HuH-7.5 (cell line): ENCODE measurements around the gene SRRD.

ENCODE experiments used
- DNase-seq: peaks from one replicate; pipeline ENCODE4 v3.0.0; 2011; ENCODE audit warnings: low spot score

SRRD gene

DNA sequence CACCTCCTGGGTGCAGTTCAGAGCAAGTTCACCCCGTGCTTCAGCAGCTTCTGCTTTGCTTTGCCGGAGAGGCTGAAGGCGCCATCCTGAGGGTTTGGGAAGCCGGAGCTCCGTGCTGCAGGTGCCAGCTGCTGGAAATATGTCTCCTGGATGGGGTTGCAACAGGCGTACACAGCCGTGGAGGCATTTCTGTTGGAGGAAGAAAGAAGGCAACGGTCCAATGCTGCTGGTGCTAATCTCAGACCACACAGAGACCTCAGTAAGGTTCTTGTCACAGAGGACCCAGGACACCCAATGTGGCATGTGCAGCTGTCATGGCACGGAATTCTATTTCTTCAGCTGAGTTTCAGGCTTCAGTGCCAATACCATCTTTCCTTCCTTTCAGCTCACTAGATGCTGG, 30.5 kb upstream of the SRRD start:
- no peak for DNase-seq

DNA sequence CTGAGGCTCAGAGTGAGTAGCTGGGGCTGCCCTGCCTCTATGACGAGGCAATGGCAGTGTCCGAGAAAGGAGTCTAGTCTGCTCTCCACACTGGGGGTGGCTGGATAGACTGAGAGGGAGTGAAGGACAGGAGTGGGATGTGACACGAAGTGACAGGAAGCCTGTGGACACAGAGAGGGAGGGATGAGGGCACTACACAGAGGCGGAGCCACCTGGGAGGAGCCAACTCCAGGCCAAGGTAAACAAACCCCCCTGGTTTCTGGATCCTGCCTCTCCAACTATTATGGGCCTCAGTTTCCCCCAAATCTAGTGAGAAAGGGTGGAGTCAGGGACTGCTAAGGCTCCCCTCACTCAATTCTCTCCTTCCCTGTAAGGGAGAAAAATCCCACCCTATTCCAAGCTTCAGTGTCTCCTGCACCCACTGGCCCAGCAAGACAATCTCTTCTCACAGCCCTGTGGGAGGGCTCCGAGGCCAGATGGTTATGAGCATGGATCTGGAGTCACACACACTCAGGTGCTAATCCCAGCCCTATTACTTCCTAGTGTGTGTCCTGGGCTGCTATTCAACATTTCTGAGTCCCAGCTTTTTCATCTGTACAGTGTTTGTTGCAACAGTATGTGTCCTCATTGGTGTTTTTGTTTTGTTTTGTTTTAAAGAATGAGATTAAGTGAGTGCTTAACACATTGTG, 29.7 kb upstream of the SRRD start:
- DNase-seq = no peak

DNA sequence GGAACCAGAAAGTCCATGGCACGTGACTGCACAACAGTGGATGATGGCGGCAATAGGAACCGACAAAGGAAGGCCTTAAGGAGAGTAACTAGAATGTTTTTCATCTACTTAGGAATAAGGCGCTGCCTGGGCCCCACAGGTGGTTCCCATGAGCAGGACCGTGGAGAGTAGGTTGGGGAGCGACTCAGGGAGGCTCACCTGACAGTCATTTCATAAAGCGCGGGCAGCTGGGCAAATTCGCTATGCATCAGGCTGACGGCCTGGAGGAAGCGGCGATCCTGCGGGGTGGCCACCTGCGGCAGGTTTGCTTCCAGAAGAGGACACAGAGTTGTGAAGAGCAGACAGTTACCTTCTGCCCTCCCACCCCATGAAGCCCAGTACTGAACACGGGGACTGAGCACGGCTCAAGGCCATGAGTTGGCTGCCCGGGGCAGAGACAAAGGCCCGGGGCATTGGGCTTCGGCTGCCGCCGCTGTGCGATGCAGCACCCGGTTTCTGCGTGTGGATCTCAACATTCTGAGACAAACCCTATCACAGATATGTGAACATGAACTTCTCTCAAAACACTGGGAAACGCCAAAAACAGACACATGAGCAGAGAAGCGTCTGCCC, 25.9 kb upstream of the SRRD start:
- no peak for DNase-seq

DNA sequence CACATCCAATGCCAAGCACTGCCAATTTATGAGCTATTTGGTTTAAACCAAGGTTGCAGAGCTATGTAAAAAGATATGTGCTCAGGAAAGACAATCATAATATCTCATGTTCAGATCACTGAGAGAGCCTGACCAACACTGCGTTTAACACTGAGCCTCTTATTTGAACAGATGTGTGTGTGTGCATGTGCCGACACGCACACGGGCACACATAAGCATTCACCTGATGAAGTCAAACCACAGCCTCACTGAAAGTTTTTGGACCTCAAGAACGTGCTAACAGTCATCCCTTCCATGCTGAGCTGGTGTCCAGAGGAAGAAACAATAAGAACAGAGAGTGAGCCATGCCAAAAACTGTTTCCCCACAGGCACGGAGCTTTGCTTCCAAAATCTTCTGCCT, 23.5 kb upstream of the SRRD start:
- no peak for DNase-seq

DNA sequence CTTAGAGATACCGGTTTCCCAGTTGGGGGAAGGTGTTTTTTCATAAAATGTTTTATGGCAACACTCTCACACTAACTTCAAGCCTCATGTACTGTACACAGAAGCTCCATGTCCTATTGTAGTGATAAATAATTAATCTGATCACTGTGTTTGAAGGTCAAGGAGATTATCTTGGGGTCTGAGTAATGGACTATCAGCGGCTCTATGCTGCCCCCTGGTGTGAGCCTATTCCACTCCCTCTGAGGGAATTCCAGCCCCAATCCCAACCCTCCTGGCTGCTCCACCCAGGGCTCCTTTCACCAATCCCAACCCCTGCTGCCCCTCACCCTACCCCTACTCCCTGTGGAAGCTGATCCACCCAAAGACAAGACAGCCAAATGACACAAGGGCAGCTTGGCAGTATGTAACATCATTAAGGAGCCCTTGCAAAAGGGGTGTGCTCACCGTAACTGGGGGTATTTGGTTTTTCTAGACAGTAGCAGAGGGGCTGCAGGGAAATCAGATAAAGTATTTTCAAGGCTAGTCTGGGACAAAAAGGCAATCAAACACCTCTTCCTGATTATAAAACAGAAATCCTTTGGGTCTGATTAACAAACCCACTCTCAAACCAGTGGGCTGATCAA, 22.4 kb upstream of the SRRD start:
- DNase-seq = peak; percentile 59

DNA sequence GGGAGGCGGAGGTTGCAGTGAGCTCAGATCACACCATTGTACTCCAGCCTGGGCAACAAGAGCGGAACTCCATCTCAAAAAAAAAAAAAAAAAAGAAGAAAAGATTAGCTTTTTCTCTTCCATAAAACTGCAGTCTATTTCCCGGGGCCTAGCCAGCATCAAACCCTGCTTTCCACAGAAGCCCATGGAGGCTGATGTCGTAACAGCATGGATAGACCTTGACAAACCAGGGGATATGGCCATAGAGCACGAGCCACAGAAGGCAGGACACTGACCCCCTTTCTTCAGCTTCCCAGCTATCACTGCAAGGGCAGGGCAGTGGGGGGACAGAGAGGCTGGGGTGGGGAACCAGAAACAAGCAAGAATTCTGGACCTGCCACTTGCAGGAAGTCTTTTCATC, 21.6 kb upstream of the SRRD start:
- no peak for DNase-seq

DNA sequence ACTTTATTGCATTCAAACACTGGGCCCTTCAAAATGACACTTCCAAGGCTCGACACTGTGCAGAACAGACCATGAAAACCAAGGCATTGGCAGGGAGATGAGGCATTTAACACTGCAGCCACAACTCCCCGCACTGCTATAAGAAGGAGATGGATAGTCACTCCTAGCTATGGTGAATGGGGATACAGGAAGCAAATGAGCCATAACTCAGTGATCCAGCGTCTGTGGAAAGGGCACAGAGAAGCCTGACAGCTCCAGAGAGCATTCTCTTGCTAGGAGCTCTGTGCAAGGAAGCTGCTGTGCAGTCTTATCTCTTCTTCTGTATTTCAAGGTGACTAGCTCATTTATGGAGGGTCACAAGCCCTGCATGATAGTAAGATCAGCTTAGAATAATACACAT, 21.0 kb upstream of the SRRD start:
- no peak for DNase-seq

DNA sequence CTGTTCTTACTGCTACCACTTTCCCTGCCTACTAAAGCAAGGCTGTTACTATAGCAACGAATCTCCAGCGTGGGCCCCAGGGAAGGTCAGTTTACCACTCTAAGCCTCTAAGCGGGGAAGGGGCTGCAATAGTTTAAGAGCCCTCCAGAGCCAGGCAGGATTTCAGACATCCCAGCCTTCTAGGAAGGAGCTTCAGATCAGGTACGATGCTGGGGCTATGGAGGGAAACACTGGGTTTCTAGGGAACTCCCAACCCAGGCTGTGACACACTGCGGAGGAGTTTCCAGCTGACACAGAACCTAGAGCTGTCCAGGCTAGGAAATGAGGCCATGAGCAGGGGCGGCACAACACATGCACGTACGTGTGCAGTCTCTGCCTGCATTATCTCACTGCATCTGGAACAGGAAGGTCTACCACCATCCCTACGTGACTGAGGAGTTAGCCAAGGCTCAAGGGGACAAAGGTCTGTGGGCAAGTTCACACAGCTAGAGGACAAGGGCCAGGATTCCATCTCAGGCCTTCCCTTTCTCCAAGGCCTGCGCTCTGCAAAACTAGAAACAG, 20.5 kb upstream of the SRRD start:
- DNase-seq = no peak

DNA sequence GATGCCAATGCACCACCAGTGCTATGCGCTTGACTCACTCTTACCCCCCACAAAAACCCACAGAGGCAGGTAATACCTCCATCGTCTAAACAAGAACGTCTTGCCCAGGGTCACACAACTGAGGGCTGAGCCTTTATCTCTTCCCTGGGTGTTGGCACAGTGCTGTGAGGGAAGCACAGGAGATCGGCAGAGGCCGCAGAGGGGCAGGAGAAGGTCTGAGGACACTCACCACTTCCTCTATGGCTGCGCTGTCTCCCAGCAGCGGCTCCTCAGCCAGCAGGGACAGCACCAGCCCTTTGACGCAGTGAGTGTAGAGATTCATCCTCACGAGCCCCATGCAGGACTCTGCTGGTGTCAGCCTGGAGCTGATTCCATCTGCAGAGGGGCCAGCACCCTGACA, 20.0 kb upstream of the SRRD start:
- no peak for DNase-seq

DNA sequence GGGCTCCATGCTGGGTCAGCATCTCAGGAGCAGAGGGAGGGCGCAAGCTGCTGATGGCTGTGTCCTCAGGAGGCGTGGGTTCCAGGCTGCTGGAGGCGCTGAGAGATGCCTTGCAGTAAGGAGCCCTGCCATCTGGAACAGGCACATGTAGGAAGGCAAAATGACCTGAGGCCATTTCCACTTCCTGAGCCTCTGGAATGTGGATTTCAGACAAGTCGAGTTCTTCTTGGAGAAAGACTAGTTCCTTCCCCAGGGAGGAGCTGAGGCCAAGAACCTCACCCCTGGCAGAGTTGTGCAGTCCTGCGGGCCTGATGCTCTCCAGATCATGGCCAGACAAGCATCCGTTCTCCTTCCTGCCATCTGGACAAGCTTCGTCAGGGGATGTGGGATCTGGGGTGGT, 19.4 kb upstream of the SRRD start:
- no peak for DNase-seq

DNA sequence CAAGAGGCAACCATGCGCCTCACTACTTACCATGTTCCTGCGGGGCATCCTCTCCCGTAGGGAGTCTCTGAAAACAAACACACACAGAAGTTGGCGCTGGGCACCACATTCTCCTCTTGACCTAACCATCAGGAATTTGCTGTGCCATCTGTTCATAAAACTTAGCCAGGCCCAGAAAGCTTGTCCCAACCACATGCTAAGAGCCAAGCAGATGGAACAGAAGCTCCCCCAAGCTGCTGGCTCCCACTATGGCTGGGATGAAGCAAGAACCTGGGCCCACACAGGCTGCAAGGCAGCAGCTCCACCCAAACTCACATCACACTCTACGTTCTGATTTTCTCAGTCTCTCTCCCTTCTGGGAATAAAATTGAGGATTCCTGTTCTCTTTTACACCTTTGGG, 17.5 kb upstream of the SRRD start:
- no peak for DNase-seq

DNA sequence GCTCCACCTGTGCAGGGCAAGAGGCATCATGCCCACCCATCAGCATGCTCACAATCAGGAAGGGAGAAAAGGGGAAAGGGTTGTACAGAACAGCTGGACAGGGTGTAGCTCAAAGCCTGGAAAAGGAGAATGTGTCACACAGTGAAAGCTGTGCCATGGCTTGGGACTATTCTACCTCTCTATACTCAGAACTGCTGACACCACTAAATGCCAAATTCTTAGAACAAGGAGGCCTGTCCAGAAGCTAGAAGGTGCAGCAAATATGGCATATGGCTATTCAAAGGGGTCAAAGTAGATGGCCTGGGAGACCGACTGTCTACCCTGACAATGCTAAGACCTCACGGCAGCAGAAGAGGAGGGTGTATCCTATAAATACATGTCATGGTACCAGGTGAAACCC, 12.9 kb upstream of the SRRD start:
- DNase-seq = no peak

DNA sequence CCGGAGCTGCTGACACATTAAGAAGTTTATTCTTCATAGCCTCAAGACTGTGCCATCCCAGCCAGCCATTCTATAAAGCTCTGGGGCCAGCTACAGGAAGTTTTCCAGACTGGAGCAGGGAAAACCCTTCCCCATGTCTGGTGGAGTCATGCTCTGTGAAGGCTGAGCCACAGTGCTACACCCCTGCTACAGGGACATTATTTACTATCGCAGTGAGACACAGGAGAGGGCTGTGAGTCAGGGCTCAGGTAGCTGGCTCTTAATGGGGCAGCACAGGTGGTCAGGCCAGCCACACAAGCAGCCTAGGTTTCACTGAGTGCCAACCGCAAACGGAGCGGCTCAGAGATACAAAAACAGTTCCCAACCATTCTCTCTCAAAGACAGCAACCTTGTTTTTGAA, 12.2 kb upstream of the SRRD start:
- DNase-seq = no peak

DNA sequence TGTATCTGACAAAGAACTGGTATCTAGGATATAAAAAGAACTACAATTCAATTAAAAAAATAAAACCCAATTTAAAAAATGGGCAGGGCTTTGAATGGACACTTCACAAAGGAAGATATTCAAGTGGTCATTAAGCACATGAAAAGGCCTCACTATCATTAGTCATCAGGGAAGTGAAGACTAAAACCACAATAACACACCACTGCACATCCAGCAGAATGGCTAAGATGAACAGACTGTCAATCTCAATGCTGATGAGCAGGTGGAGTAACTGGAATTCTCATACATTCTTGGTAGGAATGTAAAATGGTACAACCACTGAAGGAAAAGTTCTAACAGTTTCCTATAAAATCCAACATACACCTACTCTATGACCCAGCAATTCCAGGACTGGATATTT, 9.0 kb upstream of the SRRD start:
- DNase-seq = no peak

DNA sequence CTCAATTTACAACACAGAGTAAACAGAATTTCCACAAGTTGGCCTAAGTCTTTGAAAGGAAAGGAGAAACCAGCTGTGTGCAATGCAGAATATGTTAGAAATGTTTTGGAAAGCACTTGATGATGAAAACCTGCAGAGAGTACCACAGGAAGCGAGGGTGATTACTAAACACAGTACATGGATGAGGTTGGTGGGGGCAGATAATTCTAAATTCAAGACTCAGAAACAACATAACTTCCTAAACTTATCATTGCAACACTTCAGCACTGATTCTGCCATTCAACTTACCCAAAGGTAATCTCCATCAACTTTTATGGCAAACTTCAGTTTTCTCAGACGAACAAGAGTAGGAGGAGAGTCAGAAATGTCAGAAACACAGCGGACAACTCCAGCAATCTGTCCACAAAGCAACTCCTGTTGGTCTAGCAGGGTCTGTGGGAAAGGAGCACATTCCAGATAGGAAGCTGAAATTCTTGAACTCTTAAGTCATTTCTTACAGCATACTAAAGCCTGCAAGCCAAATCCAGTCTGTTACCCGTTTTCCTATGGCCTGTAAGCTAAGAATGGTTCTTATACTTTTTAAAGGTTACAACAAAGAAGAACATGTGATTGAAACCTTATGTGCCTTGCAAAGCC, 6.9 kb upstream of the SRRD start:
- no peak for DNase-seq

DNA sequence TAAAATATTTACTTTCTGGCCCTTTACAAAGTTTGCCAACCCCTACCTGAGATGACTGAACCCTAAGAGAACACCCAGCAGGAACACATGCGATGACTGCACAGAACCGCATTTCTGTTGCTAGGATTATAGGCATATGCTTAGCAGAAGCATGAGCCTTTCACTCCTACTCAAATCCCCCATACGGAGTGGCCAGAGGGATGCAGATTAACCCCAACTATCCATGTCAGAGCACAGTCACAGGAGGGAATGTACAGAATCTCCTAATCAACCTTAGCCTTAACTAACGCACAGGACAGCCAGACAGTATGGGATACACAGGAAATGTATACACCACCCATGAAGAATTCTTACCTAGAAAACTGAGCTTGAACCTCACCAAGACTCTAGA, 6.3 kb upstream of the SRRD start:
- DNase-seq = no peak

DNA sequence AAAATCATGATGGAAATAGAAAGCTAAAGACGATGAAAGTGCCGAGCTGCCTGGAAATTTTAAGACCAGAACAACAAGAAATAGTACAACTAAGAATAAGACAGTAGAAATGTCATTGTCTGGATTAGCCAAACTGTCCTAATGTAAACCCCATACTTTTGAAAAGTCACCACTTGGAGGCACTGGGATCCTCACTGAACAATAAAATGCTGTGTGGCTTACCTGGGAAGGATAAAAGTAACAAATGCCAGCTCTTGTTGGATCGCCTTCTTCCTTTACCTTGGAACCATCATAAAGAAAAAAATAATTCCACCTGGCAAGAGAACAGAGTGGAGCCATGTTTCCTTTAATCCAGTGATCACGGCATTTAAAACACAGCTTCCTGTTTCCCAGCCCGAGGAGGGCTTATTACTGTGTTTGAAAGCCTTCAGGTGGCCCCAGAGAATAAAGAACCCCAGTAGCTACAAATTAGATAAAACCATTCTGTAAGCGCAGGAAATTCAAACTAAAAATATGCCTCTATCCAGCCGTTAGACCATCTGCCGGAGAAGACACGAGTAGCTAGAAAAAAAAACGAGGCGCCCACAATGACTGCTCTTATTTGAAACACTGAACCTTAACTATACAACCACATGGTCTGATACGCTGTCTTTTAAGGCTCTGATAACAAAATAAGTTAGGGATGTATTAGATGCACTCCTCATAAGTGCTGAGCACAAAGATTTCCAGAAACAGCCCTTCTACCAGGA, 4.5 kb upstream of the SRRD start:
- no peak for DNase-seq

DNA sequence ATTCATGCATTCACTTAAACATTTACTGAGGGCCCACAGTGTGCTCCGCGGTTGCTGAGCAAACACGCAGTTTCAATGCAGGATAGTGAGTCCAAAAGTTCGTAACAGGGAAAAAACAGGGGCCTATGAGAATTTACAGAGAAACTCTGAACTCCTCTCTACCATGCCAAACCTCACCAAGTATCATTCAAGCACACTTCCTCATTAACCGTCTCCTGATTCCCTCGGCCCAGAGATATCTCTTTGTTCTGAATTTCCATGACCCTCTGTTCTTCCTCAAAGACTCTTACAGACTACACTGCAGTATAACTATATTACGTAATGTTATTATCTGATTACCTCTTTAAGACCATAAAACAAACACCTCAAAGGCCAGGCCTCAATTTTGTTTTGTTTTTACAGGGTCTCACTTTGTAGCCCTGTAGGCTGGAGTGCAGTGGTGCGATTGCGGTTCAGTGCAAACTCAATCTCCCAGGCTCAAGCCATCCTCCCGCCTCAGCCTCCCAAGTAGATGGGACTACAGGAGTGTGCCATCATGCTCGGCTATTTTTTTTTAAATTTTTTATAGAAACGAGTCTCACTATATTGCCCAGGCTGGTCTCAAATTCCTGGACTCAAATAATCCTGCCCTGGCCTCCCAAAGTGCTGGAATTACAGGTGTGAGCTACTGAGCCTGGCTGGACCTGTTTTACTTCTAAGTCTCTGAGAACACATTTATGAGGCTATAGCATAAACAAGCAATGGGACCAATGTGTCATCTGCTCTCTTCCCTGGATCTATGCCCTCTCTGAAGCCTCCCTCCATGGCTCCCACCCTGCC, 3.7 kb upstream of the SRRD start:
- DNase-seq = no peak

DNA sequence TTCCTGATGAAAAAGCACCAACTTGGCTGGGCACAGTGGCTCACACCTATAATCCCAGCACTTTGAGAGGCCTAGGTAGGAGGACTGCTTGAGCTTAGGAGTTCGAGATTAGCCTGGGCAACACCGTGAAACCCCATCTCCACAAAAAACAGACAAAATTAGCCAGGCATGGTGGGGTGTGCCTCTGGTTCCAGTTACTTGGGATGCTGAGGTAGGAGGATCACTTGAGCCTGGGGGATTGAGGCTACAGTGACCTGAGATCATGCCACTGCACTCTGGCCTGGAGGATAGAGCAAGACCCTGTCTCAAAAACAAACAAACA, 3.1 kb upstream of the SRRD start:
- DNase-seq = no peak

DNA sequence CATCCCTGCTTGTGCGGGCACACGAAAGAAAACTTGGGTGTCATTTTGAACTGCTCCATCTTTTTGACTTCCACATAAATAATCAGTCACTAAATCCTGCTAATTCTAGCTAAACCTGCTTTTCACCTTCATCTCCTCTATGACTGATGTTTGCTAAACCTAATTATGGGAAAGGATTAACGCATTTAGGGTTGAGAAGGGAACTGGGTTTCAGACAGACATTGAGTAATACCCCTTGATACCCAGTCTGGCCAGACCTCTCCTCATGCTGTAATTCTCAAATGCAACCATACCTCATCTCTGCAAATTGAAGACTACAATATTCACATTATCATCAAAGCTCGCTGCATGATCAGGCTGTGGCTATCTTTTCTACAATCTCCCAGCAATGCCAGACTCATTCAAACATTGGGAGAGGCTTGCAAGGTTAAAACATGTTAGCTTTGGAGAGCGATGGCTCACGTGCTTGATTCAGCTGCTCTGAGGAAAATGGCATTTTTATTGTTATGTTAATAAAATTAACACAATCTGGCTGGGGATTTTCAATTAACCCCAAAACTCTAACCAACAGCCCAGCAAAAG, 2.5 kb upstream of the SRRD start:
- DNase-seq = no peak

DNA sequence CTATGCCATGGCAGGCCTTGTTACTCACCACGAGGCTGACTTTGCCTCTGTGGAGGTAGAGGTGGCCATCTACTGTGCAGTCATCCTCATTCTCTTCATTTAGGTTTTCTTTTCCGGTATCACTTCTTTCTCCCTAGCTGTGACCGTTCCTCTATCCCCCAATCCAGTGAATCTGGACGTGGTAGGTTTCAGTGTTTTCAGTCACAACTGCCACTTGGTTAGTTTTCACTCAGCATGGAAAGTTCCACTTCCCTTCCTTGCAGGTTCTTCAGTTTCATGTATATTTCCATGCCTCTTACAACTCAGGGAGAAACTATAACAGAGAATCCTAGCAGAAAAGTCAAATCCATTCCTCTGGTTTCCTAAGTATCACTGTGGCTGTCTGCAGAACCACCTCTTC, 2.0 kb upstream of the SRRD start:
- no peak for DNase-seq
